UCSD-AML1 (cell line): ENCODE data around the gene ISL2.

Experiments
- DNase-seq: peaks from one replicate; lab custom pipeline; 2025; ENCODE audit not compliant: unreplicated experiment; lab: John Stamatoyannopoulos, UW

Gene ISL2

DNA sequence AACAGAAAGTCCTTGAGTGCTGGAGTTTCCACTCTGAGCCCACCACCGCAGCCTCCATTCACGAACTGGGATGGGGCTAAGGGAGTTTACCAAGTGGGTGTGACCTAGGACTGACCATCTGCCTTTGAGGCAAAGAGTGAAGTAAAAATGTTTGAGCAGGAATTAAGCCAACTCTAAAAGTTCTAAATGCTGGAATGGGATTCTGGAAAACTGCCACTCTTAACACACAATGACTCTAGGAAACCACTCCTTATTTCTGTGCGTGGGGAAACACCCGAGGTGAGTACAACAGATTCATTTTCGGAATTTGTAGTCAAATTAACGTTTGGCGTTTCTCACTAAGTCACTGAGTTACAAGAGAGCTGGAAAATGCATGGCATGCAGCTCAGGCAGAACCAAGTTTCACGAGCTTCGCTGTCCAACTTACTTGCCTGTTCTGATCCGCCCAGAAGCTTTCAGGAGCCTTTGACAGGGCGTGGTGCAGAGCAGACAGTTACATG is 31.6 kb downstream of the ISL2 start:
- no peak for DNase-seq

DNA sequence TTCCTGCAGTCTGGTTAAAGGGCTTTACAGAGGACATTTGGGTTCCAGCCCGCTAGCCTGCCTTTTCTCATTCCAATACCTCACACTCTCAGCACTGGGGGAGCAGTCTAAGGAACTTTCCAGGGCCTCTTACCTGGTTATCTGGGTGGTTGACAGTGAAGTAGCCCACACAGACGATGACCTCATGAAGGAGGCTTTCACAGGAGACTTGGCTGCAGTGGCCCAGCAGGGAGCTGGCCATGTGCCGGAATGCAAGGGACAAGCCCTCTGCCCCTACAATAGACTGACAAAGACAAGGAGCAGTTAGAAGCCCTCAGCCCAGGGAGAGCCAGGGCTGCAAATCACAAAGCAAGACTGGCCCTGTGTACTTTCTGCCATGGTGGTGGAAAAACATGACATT is 39.5 kb downstream of the ISL2 start:
- no peak for DNase-seq

DNA sequence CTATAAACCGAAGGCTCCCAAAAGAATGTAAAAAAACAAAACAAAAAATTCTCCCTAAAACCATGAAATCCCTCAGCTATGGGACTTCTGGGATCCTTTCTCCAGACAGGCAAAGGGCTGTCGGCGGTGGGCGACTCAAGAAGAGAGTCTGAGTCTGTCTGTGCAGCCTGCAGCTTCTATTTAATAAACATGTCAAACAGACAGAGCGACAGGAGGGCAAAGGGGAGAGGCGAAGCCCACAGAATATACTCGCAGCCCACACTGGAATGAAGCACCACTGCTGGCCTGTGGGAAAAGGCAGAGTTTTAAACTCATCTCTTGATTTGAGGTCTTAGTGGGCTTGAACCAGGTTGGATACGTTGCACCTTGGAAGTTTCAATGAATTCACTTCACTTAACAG is 40.2 kb downstream of the ISL2 start:
- no peak for DNase-seq

DNA sequence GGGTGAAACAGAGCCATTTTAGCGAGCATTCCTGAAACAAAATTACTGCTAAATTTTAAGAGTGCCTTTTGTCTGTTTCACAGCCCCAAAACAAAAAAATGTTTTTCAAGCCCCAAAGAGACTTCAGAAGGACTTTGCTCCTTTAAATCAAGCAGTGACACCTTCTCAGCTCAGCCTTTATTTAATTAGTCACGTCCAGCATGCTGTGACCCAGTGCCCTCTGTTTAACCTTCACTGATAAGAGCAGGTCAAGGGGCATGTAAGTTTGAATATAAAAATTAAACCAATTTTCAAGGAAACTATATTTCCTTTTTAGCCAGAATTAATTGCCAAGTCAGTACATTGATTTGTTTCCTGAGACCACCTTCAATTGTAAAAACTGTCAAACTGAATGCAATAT is 40.6 kb downstream of the ISL2 start:
- DNase-seq = no peak

DNA sequence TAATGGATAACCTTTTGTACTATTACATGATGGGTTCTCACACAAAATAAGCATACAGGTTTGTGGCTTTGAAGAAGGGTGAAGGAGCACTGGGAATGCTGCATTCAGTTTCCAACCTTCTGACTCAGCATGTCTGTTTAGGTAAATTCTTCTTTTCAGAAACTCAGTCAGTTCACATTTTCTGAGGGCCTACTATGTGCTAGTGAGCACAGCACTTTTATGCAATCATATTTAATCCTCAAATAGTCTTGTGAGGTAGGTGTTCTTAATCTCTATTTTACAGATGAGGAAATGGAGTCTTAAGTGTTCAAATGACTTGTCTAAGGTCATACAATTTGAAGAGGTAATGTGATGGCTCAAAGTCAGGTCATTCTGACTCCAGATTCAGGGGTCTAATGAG is 41.2 kb downstream of the ISL2 start:
- no peak for DNase-seq

DNA sequence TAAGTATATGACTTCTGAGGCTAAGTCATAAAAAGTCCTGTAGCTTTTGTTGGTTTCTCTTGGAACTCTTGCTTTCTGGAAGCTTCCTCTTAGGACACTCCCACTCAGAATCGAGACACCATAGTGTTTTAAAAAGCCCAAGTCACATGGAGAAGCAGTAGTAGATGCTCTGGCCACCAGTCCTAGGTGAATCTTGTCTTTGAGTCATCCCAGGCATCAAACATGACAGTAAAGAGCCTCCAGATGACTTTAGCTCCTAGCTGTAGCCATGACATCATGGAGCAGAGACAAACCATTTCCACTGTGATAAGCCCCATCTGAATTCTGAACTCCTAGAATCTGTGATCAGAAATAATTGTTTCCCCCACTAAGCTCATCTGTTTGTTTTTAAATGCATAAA is 42.1 kb downstream of the ISL2 start:
- DNase-seq = no peak

DNA sequence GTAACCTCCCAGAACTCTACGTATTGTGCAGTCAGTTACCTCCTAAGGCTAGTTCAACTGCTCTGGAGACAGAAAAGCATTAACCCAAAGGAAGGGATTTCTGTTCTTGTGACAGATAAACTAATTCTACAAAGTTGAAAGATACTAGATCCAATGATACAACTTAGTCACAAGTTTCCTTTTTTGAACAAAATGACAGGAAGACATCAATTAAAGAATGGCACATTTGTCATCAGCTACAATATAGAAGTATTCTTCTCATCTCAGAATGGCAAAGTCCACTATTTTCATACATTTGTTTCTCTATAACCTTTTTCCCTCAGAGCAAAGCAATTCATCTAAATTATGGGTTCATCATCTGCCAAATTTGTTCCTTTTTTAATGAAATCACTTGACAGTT is 43.7 kb downstream of the ISL2 start:
- no peak for DNase-seq

DNA sequence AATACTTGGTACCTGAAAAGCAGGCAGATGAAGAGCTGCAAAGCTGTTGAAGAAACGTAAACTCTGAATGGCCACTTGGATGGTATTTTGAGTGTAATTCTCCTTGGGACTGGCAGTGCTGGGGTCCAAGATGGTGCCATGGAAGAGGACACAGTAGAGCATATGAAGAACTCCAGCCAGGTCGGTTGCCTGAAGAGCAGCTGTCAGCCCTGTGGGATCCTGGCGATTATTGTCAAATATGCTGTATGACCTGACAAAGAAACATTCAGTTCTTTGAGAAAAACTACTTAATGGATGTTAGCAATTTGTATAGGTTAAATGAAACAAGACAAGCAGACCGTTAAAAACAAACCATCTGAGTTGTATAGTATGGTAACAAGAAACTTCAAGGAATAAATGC is 44.8 kb downstream of the ISL2 start:
- no peak for DNase-seq

DNA sequence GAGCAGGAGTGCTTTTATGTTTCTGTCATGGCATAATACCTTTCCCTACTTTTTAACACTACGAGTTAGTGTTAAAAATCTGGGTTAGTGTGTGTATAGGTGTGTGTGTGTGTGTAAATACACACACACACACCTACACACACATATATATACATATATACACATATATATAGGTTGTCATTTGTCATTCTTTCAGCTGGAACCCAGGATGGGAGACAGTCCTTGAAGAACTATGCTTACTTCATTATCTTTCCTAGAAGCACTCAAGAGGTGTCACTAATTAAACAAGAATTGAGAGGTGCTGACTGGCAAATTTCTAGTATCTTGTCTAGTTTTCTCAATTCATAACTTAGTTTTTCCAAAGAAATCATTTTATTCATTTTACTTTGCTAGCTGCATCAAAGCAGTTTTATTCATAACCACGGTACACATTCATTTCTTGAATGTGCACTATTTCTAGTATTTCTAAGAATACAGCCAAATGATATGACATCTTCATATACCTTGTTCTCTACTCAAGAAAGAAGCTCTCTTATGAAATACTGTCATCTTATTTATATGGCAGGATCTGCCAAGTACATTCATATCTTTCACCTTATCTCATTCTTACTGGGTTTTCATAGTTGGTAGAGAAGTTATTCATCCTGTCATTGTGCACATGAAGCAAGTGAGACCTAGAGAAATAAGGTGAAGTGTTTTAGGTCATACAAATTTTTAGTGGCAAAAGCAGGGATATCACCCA is 46.6 kb downstream of the ISL2 start:
- no peak for DNase-seq

DNA sequence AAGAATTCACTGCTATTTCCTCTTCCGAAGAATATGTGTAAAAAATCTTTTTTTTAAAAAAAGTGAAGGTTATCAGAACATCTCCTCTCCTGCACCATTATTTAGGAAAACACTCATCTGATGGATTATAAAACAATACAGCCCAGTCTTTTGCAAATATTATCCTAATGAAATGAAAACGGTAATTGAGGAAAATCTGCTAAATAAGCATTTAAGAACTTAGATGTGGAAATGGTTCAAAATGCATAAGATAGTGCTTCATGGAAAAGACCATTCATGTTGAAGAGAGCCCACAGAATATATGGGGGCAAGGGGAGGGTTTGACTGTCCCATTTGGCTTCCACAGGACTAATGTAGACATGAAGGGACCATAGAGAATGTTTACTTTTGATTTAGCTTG is 47.8 kb downstream of the ISL2 start:
- DNase-seq = no peak

DNA sequence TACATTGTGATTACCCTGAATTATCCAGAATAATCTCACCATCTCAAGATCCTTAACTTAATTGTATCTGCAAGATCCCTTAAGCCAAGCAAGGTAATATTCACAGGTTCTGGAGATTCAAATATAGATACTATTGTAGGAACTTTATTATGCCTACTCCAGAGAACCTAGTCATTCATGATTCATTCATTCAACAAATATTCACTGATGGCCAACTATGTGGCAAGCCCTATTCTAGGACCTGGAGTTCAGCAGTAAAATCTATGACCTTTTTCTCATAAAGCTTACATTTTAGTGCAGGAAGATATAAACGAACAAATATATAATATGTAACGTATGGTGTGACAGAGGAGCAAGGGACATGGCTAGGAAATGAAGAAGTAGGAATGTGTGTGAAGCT is 49.6 kb downstream of the ISL2 start:
- DNase-seq = no peak

DNA sequence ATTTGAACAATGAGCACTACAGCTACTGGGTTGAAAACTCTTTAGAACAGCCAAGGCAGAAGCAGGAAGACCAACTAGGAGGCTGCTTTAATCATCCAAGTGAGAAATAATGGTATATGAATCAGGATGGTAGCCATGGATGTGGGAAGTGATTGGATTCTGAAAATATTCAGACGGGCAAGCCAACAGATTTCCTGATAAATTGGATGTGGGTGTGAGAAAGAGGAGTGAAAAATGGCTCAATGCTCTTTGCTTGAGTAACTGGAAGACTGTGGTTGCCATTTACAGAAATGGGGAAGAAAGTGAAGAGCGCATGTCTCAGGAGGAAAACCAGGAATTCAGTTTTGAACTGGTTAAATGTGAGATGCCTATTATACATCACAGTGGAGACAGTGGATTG is 50.4 kb downstream of the ISL2 start:
- no peak for DNase-seq

DNA sequence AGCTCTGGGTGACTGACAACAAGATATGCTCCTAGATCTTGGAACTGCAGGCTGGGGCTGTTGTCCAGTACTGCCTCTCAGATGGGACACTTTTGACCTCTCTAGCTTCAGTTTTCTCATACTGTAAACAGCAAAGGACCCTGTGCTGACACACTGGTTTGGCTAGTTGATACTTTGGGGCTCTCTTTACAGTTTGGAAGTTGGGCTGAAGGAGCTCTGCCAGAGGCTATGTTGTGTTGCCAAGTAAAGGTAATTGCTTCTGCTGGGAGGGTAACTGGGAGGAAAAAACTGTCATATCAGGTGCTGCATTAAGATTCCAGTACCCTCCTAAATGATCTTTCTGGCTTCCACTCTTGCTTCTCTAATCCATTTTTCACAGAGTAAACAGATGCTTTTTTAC is 54.0 kb downstream of the ISL2 start:
- no peak for DNase-seq

DNA sequence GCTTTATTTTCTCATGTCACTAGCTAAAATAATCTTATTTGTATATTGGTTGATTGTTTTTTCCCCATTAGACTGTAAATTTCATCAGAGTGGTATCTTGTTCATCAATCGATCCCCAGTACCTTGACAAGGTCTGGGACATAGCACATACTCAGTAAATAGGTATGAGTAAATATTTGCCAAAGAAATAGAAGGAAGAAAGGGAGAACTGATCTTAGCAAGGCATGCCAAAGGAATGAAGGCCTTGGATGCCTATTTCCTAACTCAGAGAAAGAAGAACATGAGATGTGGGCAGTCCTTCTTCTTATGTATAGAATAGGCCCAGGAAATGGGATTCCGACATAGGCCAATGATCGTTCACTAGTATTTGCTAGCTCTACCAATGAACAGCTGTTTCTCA is 54.7 kb downstream of the ISL2 start:
- DNase-seq = no peak

DNA sequence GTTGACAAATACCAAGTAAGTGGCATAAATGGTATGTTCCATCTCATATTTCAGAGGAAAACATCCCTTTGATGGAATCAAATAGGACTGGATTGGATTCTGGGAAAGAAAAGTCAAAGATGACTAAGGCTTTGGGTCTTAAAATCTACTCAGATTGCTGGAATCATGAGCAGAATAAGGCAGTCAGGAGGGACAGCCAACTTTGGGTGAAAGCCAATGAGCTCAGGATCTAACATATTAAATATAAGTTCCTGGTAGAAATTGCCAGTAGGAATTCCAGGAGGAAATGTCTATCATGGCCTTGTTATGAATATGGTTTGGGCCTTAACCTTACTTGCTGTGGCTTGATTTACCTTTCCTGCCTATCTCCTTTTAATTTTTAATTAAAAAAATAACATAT is 55.3 kb downstream of the ISL2 start:
- DNase-seq = no peak
